Endothelial cell of umbilical vein (primary cell): ENCODE data around the gene PRKG1. TPM values are rescaled to one million over a fixed set of nuclear protein-coding genes. Genes with fewer than 3 reads are reported as not detected.

Experiments
- BruUV-seq: library from RNA; stranded (reverse); fragments of 400-500 nt; replicated peaks from 2 replicates; lab custom pipeline; 2021; lab: Mats Ljungman, UMichigan
- CTCF ChIA-PET: fragments of 300-600, 350-600 bp; sonication (Branson Sonifier 250); formaldehyde crosslinking; loops from one replicate; lab custom pipeline; 2021; ENCODE audit warnings: antibody characterized with exemption, inconsistent platforms; lab: Charles Lee
- POLR2A ChIA-PET: fragments of 300-600, 350-600 bp; sonication (Branson Sonifier 250); formaldehyde crosslinking; loops from one replicate; lab custom pipeline; 2021; ENCODE audit warnings: antibody characterized with exemption, inconsistent platforms; lab: Charles Lee
- DNase-seq: peaks from one replicate; pipeline ENCODE4 v3.0.0-alpha.2; 2011; ENCODE audit warnings: low read depth, low spot score
- FAIRE-seq: peaks from 2 replicates; lab custom pipeline; 2011; peaks lifted over from hg19 to GRCh38; lab: Jason Lieb, UNC
- H2AFZ ChIP-seq: 2 replicates; pipeline ENCODE4 v1.6.0; 2012; ENCODE audit warnings: low read depth, low read length, control low read depth, inconsistent platforms
- H3K27ac ChIP-seq: 2 replicates; pipeline ENCODE4 v1.5.1; 2011; ENCODE audit warnings: low read depth, mild to moderate bottlenecking, control low read depth, low read length, moderate library complexity; ENCODE audit not compliant: insufficient read depth
- H3K27me3 ChIP-seq, 2 experiments: 2 replicates each; pipeline versions ENCODE4 v1.6.0 to v1.6.1; 2011; ENCODE audit warnings: low read length in 2 of 2, mixed read lengths in 1 of 2; ENCODE audit not compliant: control insufficient read depth in 2 of 2, insufficient read depth in 2 of 2
- H3K36me3 ChIP-seq, 2 experiments: 2 replicates in 1 of 2; 3 replicates in 1 of 2; pipeline ENCODE4 v1.5.1; 2011; ENCODE audit warnings: low read length in 2 of 2, mild to moderate bottlenecking in 1 of 2, moderate library complexity in 1 of 2; ENCODE audit not compliant: control insufficient read depth in 2 of 2, insufficient read depth in 2 of 2; ENCODE audit errors: extremely low read depth in 1 of 2
- H3K4me1 ChIP-seq: 3 replicates; pipeline ENCODE4 v1.5.1; 2011; ENCODE audit warnings: mild to moderate bottlenecking, low read length; ENCODE audit not compliant: control insufficient read depth, insufficient read depth; ENCODE audit errors: extremely low read depth
- H3K4me2 ChIP-seq: 2 replicates; pipeline ENCODE4 v1.6.1; 2011; ENCODE audit warnings: low read length, control low read depth, mixed read lengths; ENCODE audit not compliant: insufficient read depth
- H3K4me3 ChIP-seq, 3 experiments: fragments of 200-600 bp in 1 of 3; sonication (generic), shearing (Covaris generic) in 1 of 3; replicated peaks in 1 of 3; 2 replicates each; pipeline ENCODE4 v1.5.1; 2011 to 2016; ENCODE audit warnings: control low read depth in 3 of 3, low read length in 3 of 3, mild to moderate bottlenecking in 2 of 3, inconsistent platforms in 1 of 3, low read depth in 1 of 3, moderate library complexity in 1 of 3; ENCODE audit not compliant: insufficient read depth in 1 of 3
- H3K79me2 ChIP-seq: 2 replicates; pipeline ENCODE4 v1.6.0; 2012; ENCODE audit warnings: low read length, inconsistent platforms; ENCODE audit not compliant: control insufficient read depth, insufficient read depth
- H3K9ac ChIP-seq: replicated peaks from 2 replicates; pipeline ENCODE3; 2011; ENCODE audit warnings: low read length, control low read depth; ENCODE audit not compliant: insufficient read depth; ENCODE audit errors: extremely low read depth
- H3K9me1 ChIP-seq: replicated peaks from 3 replicates; pipeline ENCODE4 v1.6.0; 2011; ENCODE audit warnings: mild to moderate bottlenecking, low read length; ENCODE audit not compliant: control insufficient read depth, insufficient read depth; ENCODE audit errors: extremely low read depth
- H3K9me3 ChIP-seq: replicated peaks from 2 replicates; pipeline ENCODE4 v1.5.1; 2012; ENCODE audit warnings: low read length, inconsistent platforms; ENCODE audit not compliant: control insufficient read depth, insufficient read depth
- H4K20me1 ChIP-seq: replicated peaks from 2 replicates; pipeline ENCODE3; 2011; ENCODE audit warnings: mild to moderate bottlenecking, low read length; ENCODE audit not compliant: control insufficient read depth, insufficient read depth; ENCODE audit errors: extremely low read depth
- CTCF ChIP-seq, 2 donors: IDR thresholded peaks; 1 replicate in 1 of 2; 2 replicates in 1 of 2; pipeline ENCODE4 v1.5.1; 2011; ENCODE audit warnings: low read length in 2 of 2, mild to moderate bottlenecking in 2 of 2, moderate library complexity in 2 of 2, control low read depth in 1 of 2, inconsistent platforms in 1 of 2, low read depth in 1 of 2; ENCODE audit not compliant: insufficient read depth in 1 of 2; ENCODE audit errors: extremely low read depth in 1 of 2
- EZH2 ChIP-seq: IDR thresholded peaks from 2 replicates; pipeline ENCODE4 v1.6.1; 2012; ENCODE audit warnings: borderline replicate concordance, low read depth, mild to moderate bottlenecking, moderate library complexity, low read length, inconsistent platforms; ENCODE audit not compliant: severe bottlenecking
- FOS ChIP-seq: IDR thresholded peaks from 2 replicates; pipeline ENCODE4 v1.6.1; 2011; ENCODE audit warnings: mild to moderate bottlenecking, low read length, moderate library complexity, borderline replicate concordance; ENCODE audit not compliant: insufficient read depth
- GATA2 ChIP-seq: IDR thresholded peaks from 2 replicates; pipeline ENCODE4 v1.7.0; 2011; ENCODE audit warnings: low read depth, mild to moderate bottlenecking, moderate library complexity, mixed read lengths, low read length; ENCODE audit not compliant: insufficient read length, insufficient read depth
- JUN ChIP-seq: IDR thresholded peaks from 2 replicates; pipeline ENCODE4 v1.6.1; 2011; ENCODE audit warnings: borderline replicate concordance, low read depth; ENCODE audit not compliant: insufficient read length, insufficient read depth
- MAX ChIP-seq: IDR thresholded peaks from 2 replicates; pipeline ENCODE4 v1.6.1; 2011; ENCODE audit not compliant: insufficient read depth, insufficient read length
- MYC ChIP-seq: IDR thresholded peaks from one replicate; pipeline ENCODE4 v1.6.1; 2011; ENCODE audit warnings: mild to moderate bottlenecking, low read depth, low read length
- POLR2A ChIP-seq: IDR thresholded peaks from 2 replicates; pipeline ENCODE4 v1.6.1; 2012; ENCODE audit warnings: low read depth, mild to moderate bottlenecking, control low read depth, low read length
- POLR2AphosphoS5 ChIP-seq: IDR thresholded peaks from 2 replicates; pipeline ENCODE4 v1.6.1; 2012; ENCODE audit warnings: low read depth, mild to moderate bottlenecking, control low read depth, low read length, moderate library complexity; ENCODE audit not compliant: insufficient read depth
- dilution Hi-C: fragments of 300-500 bp; cut with MboI; formaldehyde crosslinking; loops from one replicate; pipeline ENCODE4 v1.15.0; 2019; ENCODE audit warnings: low sequenced_read_pairs; ENCODE audit not compliant: extremely low pct_ligation_motif_present
- intact Hi-C: fragments of 100-400 bp; cut with micrococcal nuclease; formaldehyde crosslinking; loops from one replicate; pipeline ENCODE4 v1.10.0; 2022
- polyA plus RNA-seq, 4 experiments: library from polyadenylated mRNA; depleted of rRNA in 3 of 4; stranded (reverse) in 3 of 4; unstranded in 1 of 4; fragments of >200 nt; gene quantifications; 2 replicates each; pipeline versions ENCODE4 v1.2.1 to v1.2.3, GENCODE V29; 2011 to 2012; ENCODE audit warnings: missing spikeins in 1 of 4
- total RNA-seq: library from RNA; stranded (reverse); gene quantifications from 2 replicates; pipeline ENCODE4 v1.2.3, GENCODE V29; 2021

Gene PRKG1
- total and polyA plus RNA-seq, 2 donors (not counting 3 experiments of a cell fraction or from before 2014, with no cell fraction given) = 0.01 to 0.18 TPM

- no peak for DNase-seq
- H3K9me3 ChIP-seq = no peaks in the 10 kb centered on the region
- H3K79me2 ChIP-seq = no peaks in the 10 kb centered on the region
- H3K36me3 ChIP-seq = no peaks in the 10 kb centered on the region
- H3K4me2 ChIP-seq = no peak overlapping the region
- H2AFZ ChIP-seq = no peak overlapping the region
- POLR2A ChIA-PET = no interaction called here
- TF ChIP-seq MAX (no peak), POLR2A (no peak)
- H3K27ac ChIP-seq = no peak overlapping the region
- H4K20me1 ChIP-seq = no peaks in the 10 kb centered on the region
- intact Hi-C loops (no loop called here), dilution Hi-C loops (no loop called here)
- no peaks in the 10 kb centered on the region for H3K27me3 ChIP-seq
- FAIRE-seq = no peak
- CTCF ChIA-PET = interaction anchor here (1.3 kb wide), 1 partner anchor 20 kb away, joined by 3 read pairs; no protein-coding TSS in a partner anchor
- no peaks in the 10 kb centered on the region for H3K4me1 ChIP-seq
- no peak overlapping the region for H3K4me3 ChIP-seq
- H3K9ac ChIP-seq = no peak overlapping the region
- no peaks in the 10 kb centered on the region for H3K9me1 ChIP-seq
- no TSS peak for BruUV-seq
Measured at GRCh38 chr10:51800121-51800520, 725.8 kb downstream of the PRKG1 start.

- no peaks in the 10 kb centered on the region for H4K20me1 ChIP-seq
- dilution Hi-C loops (no loop called here), intact Hi-C loops (no loop called here)
- TF ChIP-seq CTCF (IDR thresholded peaks at IDR 0.05; ENCODE audit: extremely low read depth in 1 of 2, insufficient read depth in 1 of 2, low read depth in 1 of 2, low read length in 2 of 2) (no peak), EZH2 (no peak), JUN (no peak), GATA2 (no peak), POLR2A (no peak), MYC (no peak), POLR2AphosphoS5 (no peak), FOS (no peak), MAX (no peak)
- POLR2A ChIA-PET = no interaction called here
- no peaks in the 10 kb centered on the region for H3K79me2 ChIP-seq
- no peaks in the 10 kb centered on the region for H3K9me1 ChIP-seq
- no peaks in the 10 kb centered on the region for H3K27me3 ChIP-seq
- H2AFZ ChIP-seq = no peak overlapping the region
- no peaks in the 10 kb centered on the region for H3K4me1 ChIP-seq
- no peak overlapping the region for H3K27ac ChIP-seq
- no peak overlapping the region for H3K4me2 ChIP-seq
- no peaks in the 10 kb centered on the region for H3K36me3 ChIP-seq
- FAIRE-seq (no peak), DNase-seq (no peak)
- CTCF ChIA-PET = interaction anchor here (1.3 to 1.5 kb wide), 2 partner anchors 19 to 25 kb away, joined by 3 read pairs; no protein-coding TSS in a partner anchor
- no peak overlapping the region for H3K4me3 ChIP-seq
- H3K9me3 ChIP-seq = no peaks in the 10 kb centered on the region
- BruUV-seq = no TSS peak
- H3K9ac ChIP-seq = no peak overlapping the region
Measured at GRCh38 chr10:51800725-51801424, 726.6 kb downstream of the PRKG1 start.
